ENCODE results near the gene TSPAN18. TPM values are rescaled to one million over a fixed set of nuclear protein-coding genes. Genes with fewer than 3 reads are reported as not detected.

TSPAN18 gene
- total RNA-seq, 4 donors from 2014 or later, result 0.34 to 11.5 (median 2.7) TPM

DNA sequence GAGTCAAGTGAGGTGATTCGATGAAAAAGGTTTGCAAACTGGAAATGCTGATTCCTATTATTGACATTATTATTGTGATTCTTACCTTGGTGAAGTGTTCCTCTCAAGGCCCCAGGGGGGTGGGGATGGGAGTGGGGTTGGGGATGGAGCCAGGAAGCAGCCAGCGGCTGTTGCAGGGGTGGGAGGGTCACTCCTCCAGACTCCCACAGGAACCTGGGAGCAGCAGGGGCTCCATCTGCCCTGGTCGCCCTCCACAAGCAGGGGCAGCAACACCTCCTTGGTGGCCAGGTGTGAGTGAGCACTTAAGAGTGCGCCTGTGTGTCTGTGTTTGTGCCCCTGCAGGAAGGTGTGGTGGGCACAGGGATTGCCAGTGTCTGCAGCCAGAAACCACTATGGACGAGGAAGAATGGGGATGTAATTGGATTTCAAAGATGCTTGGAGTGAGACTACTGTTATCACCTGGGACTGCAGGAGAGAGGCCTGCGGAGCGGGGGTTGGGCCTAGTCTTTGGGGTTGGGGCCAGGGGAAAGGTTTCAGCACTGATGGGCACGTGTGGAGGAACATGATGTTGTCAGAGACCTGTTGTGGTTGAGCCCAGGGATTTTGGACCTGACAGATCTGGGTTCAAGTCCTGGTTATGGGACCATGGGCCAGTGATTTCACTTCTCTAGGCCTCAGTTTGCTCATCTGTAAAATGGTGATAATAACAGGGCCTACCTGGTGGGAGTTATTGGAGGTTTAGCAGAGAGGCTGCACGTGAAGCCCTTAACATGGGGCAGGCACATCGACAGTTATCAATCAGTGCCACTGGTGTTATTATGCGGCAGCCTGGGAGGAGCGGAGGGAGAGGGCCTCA lies 227.5 kb downstream of the TSPAN18 start:
- TF ChIP-seq CTCF (IDR thresholded peaks at IDR 0.05; ENCODE audit: low read depth), result no peak

- TF ChIP-seq CTCF (IDR thresholded peaks at IDR 0.05; ENCODE audit: low read depth), result no peak
These were observed 228.4 kb downstream of the TSPAN18 start for GRCh38 chr11:44955015-44955738.

DNA sequence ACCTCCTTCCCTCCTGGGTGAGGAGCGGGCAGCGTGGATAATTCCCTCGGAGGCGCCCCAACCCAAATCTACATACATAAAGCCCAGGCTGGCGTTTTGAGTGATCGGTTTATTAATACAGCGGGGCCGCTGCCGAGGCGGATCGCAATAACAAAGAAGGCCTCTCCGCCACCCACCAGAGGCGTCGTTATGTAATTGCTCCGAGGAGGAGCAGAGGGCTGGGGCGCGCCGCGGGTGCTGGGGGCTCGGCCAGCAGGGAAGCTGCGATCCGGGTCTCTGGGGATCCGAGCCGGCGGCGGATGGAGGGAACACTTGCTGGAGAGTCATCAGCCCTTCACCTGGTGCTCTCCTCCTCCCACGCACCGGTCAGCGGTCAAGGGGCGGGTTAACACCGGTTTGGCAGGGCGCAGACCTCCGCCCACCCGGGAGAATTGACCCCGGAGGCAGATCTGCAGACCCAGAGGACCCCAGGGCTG lies 230.3 kb downstream of the TSPAN18 start:
- no peak for TF ChIP-seq CTCF (IDR thresholded peaks at IDR 0.05; ENCODE audit: low read depth)

DNA sequence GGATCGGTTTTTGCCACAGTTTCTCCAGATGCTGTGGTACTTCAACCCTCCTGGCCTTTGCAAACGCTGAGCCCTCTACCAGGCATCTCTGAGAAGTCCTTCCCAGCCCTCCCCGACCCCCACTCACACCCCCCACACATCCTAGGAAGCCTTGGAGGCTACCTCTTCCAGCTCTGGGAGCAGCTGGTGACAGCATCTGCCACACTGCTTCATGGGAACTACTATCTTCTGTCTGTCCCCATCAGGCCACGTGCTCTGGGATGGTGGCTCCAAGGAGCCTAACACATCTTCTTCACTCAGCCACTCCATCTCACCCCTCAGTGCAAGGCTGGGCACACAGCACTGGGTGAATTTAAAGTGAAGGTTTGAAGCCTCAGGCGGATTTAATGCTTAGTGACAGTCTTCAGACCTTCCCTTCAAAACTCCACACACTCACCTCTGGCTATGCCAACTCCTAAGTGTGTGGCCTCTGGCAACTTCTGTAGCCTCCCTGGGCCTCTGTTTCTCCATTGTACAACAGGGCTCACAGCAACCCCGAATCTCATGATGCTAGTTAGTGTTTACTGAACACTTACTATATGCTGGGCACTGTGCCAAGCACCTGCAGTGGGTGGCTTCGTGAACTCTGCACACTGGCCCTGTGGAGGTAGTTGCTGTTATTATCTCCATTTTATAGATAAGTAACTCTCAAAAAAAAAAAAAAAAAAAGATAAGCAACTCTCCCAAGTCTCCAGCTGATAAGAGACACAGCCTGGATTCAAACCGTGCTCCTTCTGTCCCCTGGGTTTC lies 231.2 kb downstream of the TSPAN18 start:
- no peak for TF ChIP-seq CTCF (IDR thresholded peaks at IDR 0.05; ENCODE audit: low read depth)

- TF ChIP-seq CTCF (IDR thresholded peaks at IDR 0.05; ENCODE audit: low read depth), result no peak
These were observed 232.3 kb downstream of the TSPAN18 start for GRCh38 chr11:44959064-44959463.

DNA sequence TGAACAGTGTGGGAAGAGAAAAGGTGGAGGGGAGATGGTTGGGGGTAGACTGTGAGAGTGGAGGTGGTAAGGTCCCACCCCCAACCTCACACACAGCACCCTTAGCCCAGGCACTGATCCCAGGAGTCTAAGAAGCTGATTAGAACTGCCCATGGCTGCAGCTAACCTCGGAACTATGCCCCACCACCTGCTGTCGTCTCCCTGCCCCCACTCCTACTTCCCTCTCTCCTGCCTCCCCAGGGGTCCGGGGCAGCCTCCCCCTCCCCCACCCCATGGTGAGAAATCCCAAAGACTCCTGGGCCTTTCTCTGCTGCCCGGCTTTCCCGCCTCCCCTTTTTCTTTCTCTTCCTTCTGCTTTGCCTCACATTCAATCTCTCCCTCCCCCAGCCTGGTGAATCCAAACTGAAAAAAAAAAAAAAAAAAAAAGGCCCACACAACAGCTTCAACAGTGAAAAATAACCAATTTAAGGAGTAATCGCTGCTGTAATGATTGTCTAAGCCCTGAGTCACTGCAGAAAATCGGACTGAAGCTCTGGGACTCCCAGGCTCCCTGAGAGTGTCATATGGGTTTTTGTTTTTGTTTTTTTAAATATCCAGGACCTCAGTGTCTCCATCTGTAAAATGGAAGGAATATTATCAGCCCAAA lies 233.6 kb downstream of the TSPAN18 start:
- TF ChIP-seq CTCF (IDR thresholded peaks at IDR 0.05; ENCODE audit: low read depth), result no peak
